ENCODE results near the gene TRIM54. TPM values are rescaled to one million over a fixed set of nuclear protein-coding genes. Genes with fewer than 3 reads are reported as not detected.

The TRIM54 gene
- total and polyA plus RNA-seq, 2 donors (not counting 3 experiments of a cell fraction or from before 2014, with no cell fraction given), result 0.51 to 1.7 TPM

DNA sequence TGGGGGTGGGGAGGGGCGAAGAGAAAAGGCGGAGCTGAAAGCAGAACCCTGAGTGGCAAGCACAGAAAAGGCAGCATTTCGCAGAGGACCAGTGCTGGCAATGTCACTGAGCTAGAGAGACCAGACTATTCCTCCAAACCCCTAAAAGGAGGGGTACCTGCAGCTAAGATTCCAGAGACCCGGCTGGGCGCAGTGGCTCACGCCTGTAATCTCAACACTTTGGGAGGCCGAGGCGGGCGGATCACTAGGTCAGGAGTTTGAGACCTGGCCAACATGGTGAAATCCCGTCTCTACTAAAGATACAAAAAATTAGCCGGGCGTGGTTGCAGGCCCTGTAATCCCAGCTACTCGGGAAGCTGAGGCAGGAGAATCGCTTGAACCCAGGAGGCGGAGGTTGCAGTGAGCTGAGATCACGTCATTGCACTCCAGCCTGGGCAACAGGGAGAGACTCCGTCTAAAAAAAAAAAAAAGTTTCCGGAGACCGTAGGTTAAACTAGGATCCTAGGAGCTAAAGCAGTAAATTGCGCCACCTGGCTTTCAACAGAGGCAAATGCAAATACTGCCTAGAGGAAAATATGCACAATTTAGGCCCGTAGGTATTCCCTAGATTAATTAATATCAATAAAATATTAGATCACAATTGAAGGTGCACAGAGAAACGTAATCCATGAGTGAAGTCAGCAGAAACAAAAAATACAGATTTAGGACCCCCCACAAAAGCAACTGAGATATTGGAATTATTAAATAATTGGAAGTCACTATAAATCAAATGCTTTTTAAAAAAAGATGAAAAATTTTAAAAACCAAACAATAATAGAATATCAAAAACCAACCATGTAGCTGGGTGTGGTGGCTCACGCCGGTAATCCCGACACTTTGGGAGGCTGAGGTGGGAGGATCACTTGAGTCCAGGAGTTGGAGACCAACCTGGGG, 21.1 kb downstream of the TRIM54 start:
- TSS peak; percentile 52 for BruUV-seq (replicated peaks)
- H2AFZ ChIP-seq (ENCODE audit: low read depth, low read length), result peak overlapping the region; percentile 54
- H4K20me1 ChIP-seq (replicated peaks; ENCODE audit: control insufficient read depth, extremely low read depth, insufficient read depth, low read length), result no peaks in the 10 kb centered on the region
- no peaks in the 10 kb centered on the region for H3K9me1 ChIP-seq (replicated peaks; ENCODE audit: control insufficient read depth, extremely low read depth, insufficient read depth, low read length)
- FAIRE-seq (peak; percentile 90), DNase-seq (ENCODE audit: low read depth, low spot score) (peak; percentile 69)
- H3K79me2 ChIP-seq (ENCODE audit: control insufficient read depth, insufficient read depth, low read length), result no peaks in the 10 kb centered on the region
- no peak overlapping the region for H3K27ac ChIP-seq (ENCODE audit: insufficient read depth, low read depth, low read length)
- ChIA-PET CTCF (interaction anchor here (0.7 to 6.7 kb wide), 41 partner anchors 8 to 342 kb away, joined by 3 to 115 read pairs (median 5); partner anchors contain the start of genes ATRAID, CGREF1, KHK and MPV17), POLR2A (interaction anchor here (0.6 to 1.5 kb wide), 2 partner anchors 10 to 91 kb away, joined by 3 to 6 read pairs; partner anchors contain the start of genes ATRAID and SLC5A6)
- H3K9ac ChIP-seq (replicated peaks; ENCODE audit: extremely low read depth, insufficient read depth, low read length), result no peak overlapping the region
- dilution Hi-C loops (cut with MboI; ENCODE audit: extremely low pct_ligation_motif_present, low sequenced_read_pairs) (no loop called here), intact Hi-C loops (cut with micrococcal nuclease) (loop anchor here (1.0 kb wide), 6 partner anchors 23 to 217 kb away; partner anchors contain the start of genes ATRAID, KHK and SLC5A6)
- H3K36me3 ChIP-seq (ENCODE audit: control insufficient read depth in 2 of 2, extremely low read depth in 1 of 2, insufficient read depth in 2 of 2, low read length in 2 of 2), result no peaks in the 10 kb centered on the region
- TF ChIP-seq MAX (IDR thresholded peaks at IDR 0.05; ENCODE audit: insufficient read depth, insufficient read length) (no peak), POLR2A (IDR thresholded peaks at IDR 0.05; ENCODE audit: low read depth, low read length) (no peak)
- TF ChIP-seq, protein P1, sequence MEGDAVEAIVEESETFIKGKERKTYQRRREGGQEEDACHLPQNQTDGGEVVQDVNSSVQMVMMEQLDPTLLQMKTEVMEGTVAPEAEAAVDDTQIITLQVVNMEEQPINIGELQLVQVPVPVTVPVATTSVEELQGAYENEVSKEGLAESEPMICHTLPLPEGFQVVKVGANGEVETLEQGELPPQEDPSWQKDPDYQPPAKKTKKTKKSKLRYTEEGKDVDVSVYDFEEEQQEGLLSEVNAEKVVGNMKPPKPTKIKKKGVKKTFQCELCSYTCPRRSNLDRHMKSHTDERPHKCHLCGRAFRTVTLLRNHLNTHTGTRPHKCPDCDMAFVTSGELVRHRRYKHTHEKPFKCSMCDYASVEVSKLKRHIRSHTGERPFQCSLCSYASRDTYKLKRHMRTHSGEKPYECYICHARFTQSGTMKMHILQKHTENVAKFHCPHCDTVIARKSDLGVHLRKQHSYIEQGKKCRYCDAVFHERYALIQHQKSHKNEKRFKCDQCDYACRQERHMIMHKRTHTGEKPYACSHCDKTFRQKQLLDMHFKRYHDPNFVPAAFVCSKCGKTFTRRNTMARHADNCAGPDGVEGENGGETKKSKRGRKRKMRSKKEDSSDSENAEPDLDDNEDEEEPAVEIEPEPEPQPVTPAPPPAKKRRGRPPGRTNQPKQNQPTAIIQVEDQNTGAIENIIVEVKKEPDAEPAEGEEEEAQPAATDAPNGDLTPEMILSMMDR (IDR thresholded peaks at IDR 0.05; ENCODE audit: extremely low read depth in 1 of 2, insufficient read depth in 1 of 2, low read depth in 1 of 2, low read length in 2 of 2), result peak; percentile 66
- H3K9me3 ChIP-seq (replicated peaks; ENCODE audit: control insufficient read depth, insufficient read depth, low read length), result no peaks in the 10 kb centered on the region
- H3K4me2 ChIP-seq (ENCODE audit: insufficient read depth, low read length), result no peak overlapping the region
- H3K4me3 ChIP-seq (replicated peaks in 1 of 3; ENCODE audit: insufficient read depth in 1 of 3, low read depth in 1 of 3, low read length in 3 of 3), result no peak overlapping the region
- H3K4me1 ChIP-seq (ENCODE audit: control insufficient read depth, extremely low read depth, insufficient read depth, low read length), result peaks cover 8% of the 10 kb centered on the region
- H3K27me3 ChIP-seq (ENCODE audit: control insufficient read depth in 2 of 2, insufficient read depth in 2 of 2, low read length in 2 of 2), result peaks cover 23 to 36% of the 10 kb centered on the region in 2 experiments
